Stimulated activated CD8-positive, alpha-beta memory T cell treated with anti-CD3 and anti-CD28 coated beads, Interleukin-15, amount 100 ng/mL, for 48 hours (primary cell): ENCODE data around the gene PGLYRP3.

Experiments used
- DNase-seq, 2 donors: peaks; one replicate each; pipeline ENCODE4 v3.0.0-alpha.2; 2020; ENCODE audit warnings: low read depth in 2 of 2

The PGLYRP3 gene

DNA sequence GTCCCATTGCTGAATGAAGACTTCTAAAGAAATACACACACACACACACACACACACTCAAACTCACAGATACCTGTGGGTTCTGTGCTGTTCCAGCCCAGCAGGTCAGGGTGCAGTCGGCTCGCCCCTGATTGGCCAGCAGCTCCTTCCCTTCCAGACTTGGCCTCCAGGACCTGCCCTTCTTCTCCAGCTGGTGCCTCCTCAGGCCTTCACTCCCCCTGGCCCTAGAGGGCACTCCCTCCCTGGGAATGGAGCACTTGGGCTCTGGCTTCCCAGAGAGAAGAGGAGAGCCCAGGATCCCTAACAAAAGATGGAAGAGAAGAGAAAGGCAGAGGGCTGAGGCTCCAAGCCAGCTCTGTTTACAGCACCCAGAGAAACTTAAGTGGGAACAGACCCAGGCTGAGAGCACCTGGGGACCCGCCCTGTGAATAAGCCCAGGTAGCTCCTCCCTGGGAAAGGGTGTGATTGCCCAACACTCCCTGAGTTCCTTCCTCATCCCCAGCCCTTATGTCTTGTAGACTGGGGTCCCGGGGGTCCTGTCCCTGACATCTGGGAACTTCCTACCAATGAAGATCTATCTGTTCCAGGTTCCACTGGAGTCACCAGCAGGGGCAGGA, at the start of gene PGLYRP3:
Gene PGLYRP3 (minus strand): TSS at position 383 of the 617 bp plus-strand sequence. CDS start 2,287 bp downstream, outside the sequence.
- DNase-seq: no peak

DNA sequence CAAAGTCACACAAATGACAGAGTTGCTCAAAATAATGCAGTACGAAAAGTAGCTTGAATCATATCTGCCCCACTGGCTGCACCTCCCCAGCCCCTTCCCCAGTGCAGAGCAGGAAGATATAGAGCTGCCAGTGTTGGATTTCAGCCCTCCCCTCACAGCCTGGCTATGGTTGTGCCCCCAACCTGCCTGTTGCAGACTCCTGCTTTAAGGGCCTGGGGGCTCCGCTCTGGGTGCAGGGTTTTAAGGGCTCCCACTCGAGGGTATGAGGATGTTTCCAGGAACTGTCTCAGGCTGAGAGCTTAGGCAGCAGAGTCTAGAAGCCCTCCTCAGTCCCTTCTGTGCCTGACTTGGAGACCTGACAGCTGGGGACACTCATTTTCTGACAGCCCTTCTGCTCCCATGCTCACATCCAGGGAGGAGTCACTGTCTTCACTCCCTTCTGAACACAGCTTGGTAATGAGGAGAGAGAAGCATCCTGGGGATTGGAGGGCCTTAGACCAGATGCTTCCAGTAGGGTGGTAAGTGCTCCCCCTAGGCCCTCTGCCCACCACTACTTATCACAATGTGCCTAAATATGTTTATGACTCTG, 49.5 kb upstream of the PGLYRP3 start:
- no peak for DNase-seq

DNA sequence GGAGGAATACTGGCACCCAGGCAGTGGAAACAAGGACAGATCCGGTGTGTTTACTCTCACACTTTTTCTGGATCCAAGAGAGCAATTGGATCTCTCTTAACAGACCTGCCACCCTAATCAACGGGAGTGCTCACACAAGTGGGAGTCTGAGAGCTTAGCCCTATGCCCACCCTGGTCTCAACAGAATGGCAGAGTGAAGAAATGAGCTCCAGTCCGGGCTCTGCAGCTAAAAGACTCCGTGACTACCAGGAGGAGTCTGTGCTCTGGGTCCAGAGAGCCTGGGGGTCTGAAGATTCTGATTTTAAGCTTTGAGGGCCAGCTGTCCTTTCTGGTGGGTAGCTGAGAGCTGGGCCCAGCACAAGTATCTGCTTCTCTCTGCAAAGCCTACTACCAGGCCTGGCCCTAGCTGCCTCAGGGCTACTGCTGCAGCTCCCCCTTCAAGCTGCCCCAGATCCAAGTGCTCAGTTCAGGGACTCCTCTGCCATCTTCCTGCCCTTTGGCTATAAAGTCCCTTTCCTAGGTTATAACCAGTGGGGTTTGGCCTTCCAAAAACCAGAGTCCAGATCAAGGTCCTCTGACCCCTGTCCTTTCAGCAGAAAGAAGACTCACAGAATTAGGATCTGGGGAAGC, 48.8 kb upstream of the PGLYRP3 start:
- no peak for DNase-seq

- no peak for DNase-seq
Observed at GRCh38 chr1:153360592-153361479, 48.1 kb upstream of the PGLYRP3 start.

GRCh38 chr1:153360190-153360589, 47.4 kb upstream of the PGLYRP3 start:
- no peak for DNase-seq

GRCh38 chr1:153359241-153359640, 46.5 kb upstream of the PGLYRP3 start:
- DNase-seq: no peak

GRCh38 chr1:153358691-153358975, 45.9 kb upstream of the PGLYRP3 start:
- no peak for DNase-seq

GRCh38 chr1:153357853-153358690, 45.3 kb upstream of the PGLYRP3 start, which contains the start of gene S100A9:
TSS of gene S100A9 (plus strand) at chr1:153357854. CDS start at chr1:153358284, 430 bp downstream.
- DNase-seq: no peak

DNA sequence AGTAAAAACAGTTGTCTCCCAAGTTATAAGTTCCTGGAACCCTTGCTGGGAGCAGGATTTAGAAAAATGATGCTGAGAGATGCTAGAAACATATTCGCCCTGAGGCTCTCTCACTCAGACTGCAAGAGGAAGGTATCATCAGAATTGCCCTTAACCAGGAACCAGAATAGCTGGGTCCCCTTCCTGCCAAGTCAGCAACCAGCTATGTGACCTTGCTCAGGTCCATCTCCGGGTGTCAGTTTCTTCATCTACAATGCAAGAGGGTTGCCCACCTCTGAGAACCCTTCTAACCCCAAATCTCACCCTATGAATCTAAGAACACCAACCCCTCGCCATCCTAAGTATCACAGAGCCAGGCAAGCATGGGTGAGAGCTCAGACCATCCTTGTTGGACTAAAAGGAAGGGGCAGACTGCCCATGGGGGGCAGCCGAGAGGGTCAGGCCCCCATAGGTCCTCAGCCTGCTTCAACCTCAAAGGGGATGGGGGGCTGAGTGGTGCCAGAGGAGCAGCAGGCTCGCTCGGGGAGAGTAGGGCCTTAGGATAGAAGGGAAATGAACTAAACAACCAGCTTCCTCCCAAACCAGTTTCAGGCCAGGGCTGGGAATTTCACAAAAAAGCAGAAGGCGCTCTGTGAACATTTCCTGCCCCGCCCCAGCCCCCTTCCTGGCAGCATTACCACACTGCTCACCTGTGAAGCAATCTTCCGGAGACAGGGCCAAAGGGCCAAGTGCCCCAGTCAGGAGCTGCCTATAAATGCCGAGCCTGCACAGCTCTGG, 44.5 kb upstream of the PGLYRP3 start:
- DNase-seq: no peak

DNA sequence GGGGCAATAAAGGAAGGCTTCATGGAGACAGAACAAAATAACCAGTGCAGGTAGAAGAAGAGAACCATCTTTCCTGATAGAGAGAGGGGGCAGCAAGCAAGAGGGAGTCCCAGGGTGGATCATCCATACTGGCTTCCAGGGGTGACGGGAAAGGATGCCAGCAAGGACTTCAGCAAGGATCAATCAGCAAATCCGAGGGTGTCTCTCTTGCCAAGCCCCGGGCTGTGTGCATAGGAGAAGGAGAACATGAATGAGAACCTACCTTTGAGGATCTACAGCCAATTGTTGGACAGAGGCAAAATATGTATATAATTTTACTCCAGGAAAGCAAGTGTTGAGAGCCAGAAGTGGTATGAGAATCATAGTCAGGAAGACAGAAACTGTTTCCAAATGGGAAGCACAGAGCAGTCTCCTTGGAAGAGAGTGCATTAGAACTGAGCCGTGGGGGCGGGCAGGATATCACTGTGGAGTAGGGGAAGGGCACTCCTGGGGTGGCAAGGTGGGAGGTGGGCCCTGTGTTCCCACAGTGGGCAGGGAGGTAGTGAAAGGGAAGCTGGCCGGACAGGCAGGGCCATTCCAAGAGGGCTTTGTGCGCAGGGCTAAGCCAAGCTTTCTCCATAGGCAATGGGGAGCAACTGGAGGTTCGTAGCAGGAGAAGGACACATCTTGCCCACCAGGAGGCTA, 43.8 kb upstream of the PGLYRP3 start:
- no peak for DNase-seq

GRCh38 chr1:153355445-153356071, 42.8 kb upstream of the PGLYRP3 start:
- DNase-seq: peak; percentile 15 to 21

GRCh38 chr1:153354515-153355193, 41.9 kb upstream of the PGLYRP3 start:
- DNase-seq: no peak

GRCh38 chr1:153353226-153353947, 40.6 kb upstream of the PGLYRP3 start:
- DNase-seq: no peak

DNA sequence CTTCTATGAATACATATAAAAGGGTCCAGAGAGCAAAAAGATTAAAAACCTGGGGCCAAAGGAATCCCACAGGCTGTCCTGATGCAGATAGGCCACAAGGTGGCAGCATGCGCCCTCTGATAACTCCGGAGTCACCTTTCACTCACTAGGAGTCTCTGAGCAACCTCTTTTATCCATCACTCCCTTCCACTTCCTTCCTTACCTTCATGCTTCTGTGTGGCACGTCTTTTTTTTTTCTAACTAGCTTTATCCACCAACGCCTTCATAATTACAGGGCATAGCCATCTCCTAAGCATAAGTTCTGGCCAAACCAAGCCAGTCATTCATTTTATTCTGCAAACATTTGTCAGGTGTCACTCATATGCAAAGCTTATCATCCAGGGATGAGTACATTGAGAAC, 39.8 kb upstream of the PGLYRP3 start:
- DNase-seq: peak; percentile 21 to 32

DNA sequence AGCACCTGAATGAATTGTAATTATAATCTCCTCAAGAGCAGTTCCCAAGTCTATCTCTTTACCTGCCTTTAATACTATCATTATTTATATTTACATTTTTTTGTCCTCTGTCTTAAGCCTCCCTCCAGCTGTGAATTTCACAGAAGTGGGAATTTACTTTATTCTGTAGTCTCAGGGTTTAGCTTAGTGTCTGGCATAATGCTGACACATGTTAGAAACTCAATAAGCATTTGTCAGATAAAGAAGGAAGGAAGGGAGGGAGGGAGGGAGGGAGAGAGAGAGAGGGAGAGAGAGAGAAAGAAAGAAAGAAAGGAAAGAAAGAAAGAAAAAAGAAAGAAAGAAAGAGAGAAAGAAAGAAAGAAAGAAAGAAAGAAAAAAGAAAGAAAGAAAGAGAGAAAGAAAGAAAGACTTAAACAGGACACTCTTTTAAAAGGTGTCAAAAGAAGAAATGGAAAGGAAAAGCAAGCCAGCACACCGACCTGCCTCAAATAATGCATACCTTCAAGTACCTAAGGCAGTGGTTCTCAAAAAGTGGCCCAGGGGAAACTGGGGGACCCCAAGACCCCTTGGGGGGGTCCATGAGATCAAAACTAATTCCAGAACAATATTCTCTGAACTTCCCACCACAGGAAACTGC, 37.7 kb upstream of the PGLYRP3 start:
- no peak for DNase-seq

DNA sequence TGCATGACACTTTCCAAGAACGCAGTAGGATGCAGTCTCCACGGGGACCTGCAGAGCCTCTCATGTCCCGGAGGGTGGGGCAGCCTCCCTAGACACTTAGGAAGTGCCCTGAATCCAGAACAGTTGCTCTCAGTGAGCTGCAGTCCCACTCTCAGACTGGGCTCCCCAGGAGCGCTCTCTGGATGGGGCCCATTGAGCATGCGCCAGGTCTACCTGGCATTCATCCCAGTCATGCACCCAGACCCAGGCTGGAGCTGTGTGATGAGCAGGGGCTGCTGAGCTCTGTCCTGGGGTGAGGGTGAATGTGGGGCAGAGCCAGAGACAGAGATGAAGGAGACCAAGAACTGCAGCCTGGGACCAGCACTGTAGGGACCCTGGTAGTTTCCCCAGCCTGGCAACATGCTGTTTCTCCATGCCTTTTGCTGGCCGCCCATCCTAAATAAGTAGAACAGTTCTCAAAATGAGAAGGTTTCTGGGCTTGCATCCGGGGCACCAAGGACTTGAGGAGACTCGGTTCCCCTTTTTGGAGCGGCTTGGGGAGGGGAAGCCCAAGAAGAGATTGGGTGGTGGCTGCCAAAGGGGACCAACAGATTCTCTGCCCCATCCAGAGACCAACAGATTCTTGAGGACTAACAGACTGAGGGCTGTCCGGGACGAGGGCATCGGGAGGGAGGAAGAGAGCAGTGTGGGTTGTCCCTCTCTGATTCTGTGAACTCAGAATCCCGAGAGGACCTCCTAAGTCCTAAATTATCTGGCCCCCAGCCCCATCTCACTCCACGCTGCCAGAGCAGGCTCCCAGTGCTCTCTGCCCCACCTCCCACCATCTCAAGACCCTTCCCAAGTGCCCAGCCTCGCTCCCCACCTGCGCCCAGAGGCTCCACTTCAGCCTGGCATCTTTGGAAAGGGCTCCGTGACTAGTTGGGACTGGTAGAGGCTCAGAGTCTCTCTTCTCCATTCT, 36.9 kb upstream of the PGLYRP3 start:
- no peak for DNase-seq
